Measurements from ENCODE around the gene DPP4. TPM values are rescaled to one million over a fixed set of nuclear protein-coding genes. Genes with fewer than 3 reads are reported as not detected.

DPP4 gene
- 1 to 10 TPM; 1.2 to 1.7 TPM for total RNA-seq
- polyA plus RNA-seq (ENCODE audit: insufficient read depth, low read depth, low replicate concordance) = 6.3 TPM
- long read RNA-seq, donor 1, partial matches to known transcripts = 0 of 2 reads
- long read RNA-seq, donor 1, other reads (novel, unspliced or antisense) = 0 of 2 reads
- long read RNA-seq, donor 2, partial matches to known transcripts = 0 of 2 reads
- long read RNA-seq, donor 2, other reads (novel, unspliced or antisense) = 0 of 2 reads

DNA sequence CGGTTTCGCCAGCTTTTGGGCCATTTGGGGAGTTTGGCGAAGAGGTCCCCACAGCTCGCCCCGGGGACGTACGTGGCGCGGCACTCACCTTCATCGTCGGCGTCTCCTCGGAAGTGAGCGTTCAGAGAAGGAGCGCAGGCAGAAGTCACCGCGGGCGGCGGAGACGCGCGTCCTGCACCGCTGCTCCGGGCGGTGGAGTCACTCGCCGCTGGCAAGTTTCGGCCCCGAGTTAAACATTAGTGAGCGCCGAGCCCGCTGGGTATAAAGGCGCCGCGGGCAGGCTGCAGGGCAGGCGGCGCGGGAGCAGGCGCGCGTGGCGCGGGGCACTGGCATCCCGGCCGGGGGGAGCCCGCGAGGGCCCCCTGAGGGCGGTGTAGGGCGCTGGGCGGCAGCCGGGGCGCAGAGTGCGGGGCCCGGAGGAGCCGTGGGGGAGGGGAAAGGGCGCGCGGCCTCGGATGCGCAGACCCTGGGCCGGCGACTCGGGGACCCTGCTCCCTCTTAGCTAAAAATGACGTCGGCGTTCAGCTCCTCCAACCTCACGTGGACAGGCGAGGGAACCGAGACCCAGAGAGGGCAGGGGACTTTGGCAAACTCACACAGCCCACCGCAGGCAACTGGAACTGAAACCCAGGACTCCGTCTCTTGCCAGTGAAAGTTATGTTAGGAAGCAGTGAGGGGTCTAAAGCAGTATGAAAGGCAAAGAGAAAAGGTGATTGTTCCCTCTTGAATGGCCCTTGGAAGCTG lies at the start of gene DPP4:
TSS of gene DPP4 (minus strand) at position 328 of the 744 bp plus-strand sequence. CDS start at position 94, 234 bp downstream.
- DNase-seq = peak; percentile 18
- H3K4me3 ChIP-seq = peak within 1 kb of the TSS; percentile 40 to 52
- H3K9me3 ChIP-seq = no peaks in the 10 kb centered on the region
- H3K27ac ChIP-seq = no peak within 1 kb of the TSS
- H3K27me3 ChIP-seq = no peaks in the 10 kb centered on the region
- no peaks in the 10 kb centered on the region for H3K36me3 ChIP-seq (ENCODE audit: low read depth, missing control alignments)
- 2 to 11% methylated on average over 8 to 31 of the region's 71 CpGs for WGBS, 2 donors
- H3K4me1 ChIP-seq = peaks cover 9% of the 10 kb centered on the region
- TF ChIP-seq POLR2A (IDR thresholded peaks at IDR 0.05) = no peak
- TF ChIP-seq, protein P1, sequence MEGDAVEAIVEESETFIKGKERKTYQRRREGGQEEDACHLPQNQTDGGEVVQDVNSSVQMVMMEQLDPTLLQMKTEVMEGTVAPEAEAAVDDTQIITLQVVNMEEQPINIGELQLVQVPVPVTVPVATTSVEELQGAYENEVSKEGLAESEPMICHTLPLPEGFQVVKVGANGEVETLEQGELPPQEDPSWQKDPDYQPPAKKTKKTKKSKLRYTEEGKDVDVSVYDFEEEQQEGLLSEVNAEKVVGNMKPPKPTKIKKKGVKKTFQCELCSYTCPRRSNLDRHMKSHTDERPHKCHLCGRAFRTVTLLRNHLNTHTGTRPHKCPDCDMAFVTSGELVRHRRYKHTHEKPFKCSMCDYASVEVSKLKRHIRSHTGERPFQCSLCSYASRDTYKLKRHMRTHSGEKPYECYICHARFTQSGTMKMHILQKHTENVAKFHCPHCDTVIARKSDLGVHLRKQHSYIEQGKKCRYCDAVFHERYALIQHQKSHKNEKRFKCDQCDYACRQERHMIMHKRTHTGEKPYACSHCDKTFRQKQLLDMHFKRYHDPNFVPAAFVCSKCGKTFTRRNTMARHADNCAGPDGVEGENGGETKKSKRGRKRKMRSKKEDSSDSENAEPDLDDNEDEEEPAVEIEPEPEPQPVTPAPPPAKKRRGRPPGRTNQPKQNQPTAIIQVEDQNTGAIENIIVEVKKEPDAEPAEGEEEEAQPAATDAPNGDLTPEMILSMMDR (IDR thresholded peaks at IDR 0.05) = no peak
- intact Hi-C loops (cut with DNase I; ENCODE audit: low total_unique reads) = no loop called here

DNA sequence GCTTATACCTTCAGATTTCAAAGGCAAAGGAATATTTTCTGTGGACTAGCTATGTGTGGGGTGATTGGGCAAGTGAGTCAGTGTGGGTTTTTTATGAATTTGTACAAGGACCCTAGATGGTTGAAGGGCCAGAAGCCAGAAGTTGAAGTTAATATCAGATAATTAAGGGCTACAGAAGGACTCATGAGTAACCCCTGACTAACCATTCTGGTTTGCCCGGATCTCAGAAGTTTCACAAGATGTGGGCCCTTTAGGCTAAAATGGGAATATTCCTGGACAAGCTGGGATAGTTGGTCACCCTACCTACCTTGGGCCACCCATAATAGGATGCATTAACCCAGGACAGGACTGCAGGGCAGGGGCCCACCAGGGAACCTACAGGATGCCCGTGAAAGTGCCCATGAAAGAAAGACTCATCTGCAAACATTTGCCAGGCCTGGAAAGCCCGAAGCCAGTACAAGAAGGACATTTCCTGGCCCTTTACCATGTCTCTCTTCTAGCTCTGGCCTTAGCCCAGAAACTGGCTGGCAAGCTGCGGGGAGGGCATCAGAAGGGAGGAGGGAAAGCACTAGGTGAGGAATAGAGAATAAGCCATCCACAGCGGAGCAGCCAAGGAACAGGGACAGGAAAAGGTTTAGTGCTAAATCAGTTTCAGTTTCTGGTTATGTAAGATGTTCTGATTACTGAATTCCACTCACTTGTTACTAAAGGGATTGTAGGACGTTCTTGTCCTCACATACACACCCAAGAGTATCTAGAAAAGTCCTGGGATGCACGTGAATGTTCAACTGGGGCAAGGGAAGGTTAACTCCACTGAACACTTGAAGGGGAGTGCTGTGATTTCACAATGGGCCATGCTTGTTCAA lies 44.4 kb upstream of the DPP4 start:
- no peak for DNase-seq
- H3K27ac ChIP-seq = no peak overlapping the region
- H3K4me1 ChIP-seq = no peaks in the 10 kb centered on the region
- intact Hi-C loops (cut with DNase I; ENCODE audit: low total_unique reads) = no loop called here
- WGBS, 2 donors = 70 to 74% methylated on average over 6 to 7 of the region's 7 CpGs
- H3K9me3 ChIP-seq = no peaks in the 10 kb centered on the region
- no peaks in the 10 kb centered on the region for H3K36me3 ChIP-seq (ENCODE audit: low read depth, missing control alignments)
- no peak overlapping the region for H3K4me3 ChIP-seq
- H3K27me3 ChIP-seq = no peaks in the 10 kb centered on the region
- TF ChIP-seq POLR2A (IDR thresholded peaks at IDR 0.05) = no peak
- TF ChIP-seq, protein P1 (IDR thresholded peaks at IDR 0.05) = no peak

DNA sequence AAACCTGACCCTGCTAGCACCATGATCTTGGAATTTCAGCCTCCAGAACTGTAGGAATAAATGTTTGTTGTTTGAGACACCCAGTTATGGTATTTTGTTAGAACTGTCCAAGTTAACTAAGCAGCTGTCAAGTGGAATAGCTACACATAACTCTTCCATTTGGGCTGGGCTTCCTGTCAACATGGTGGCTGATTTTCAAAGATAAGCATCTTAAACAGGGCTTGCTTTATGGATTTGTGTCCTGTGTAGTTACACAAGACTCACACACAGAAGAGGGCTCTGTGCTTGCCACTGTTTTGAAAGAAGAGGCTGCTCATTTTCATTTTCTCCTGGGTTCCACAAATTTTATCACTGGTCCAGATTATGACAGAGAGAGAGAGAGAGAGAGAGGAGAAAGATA lies 42.3 kb upstream of the DPP4 start:
- intact Hi-C loops (cut with DNase I; ENCODE audit: low total_unique reads) = no loop called here
- Histone ChIP-seq H3K4me3 (no peak overlapping the region), H3K27me3 (no peaks in the 10 kb centered on the region), H3K4me1 (no peaks in the 10 kb centered on the region), H3K9me3 (no peaks in the 10 kb centered on the region), H3K27ac (no peak overlapping the region), H3K36me3 (ENCODE audit: low read depth, missing control alignments) (no peaks in the 10 kb centered on the region)
- TF ChIP-seq, protein P1 (IDR thresholded peaks at IDR 0.05) = no peak
- no peak for DNase-seq

DNA sequence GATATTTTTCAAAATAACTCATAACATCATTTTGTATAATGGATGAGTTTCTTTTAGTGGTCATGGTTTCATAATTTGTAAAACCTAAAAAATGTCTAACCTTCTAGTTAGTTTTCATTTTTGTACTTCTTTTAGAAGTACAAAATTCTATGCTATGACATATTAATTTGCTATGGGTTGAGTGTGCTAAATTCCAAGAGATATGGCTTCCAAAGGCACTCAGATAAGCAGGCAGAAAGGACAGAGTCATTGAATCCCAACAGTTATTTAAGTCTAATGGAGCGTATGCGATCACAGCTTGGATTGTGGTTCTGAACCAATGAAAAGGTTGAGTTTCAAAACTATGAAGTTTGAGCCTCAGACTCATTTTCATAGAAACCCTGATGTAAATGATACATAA lies 41.1 kb upstream of the DPP4 start:
- 99 to 100% methylated on average over 2 of the region's 2 CpGs for WGBS, 2 donors

More for the DNA sequence above, 41.1 kb upstream of the DPP4 start:
- no peak for TF ChIP-seq POLR2A (IDR thresholded peaks at IDR 0.05)
- TF ChIP-seq, protein P1 (IDR thresholded peaks at IDR 0.05) = no peak
- no peak for DNase-seq
- Histone ChIP-seq H3K9me3 (no peaks in the 10 kb centered on the region), H3K4me1 (no peaks in the 10 kb centered on the region), H3K27ac (no peak overlapping the region), H3K27me3 (no peaks in the 10 kb centered on the region), H3K36me3 (ENCODE audit: low read depth, missing control alignments) (no peaks in the 10 kb centered on the region), H3K4me3 (no peak overlapping the region)
- intact Hi-C loops (cut with DNase I; ENCODE audit: low total_unique reads) = no loop called here
